ENCODE results near the gene WFDC2.
A peak's percentile ranks its signal among the peaks of the same experiment; 100 is the strongest.
"Not testable (repeated sequence)": the region's sequence is repeated elsewhere in the genome, so short reads cannot be mapped to it uniquely, and the experiment has no call there.

Gene WFDC2

GRCh38 chr20:45452238-45452637, 17.3 kb upstream of the WFDC2 start:
- DNase-seq (ENCODE audit: low spot score): no peak

GRCh38 chr20:45452772-45453691, 16.5 kb upstream of the WFDC2 start:
- no peak for DNase-seq (ENCODE audit: low spot score)

GRCh38 chr20:45456632-45457031, 12.9 kb upstream of the WFDC2 start:
- DNase-seq (ENCODE audit: low spot score): no peak

- peak; percentile 38 for DNase-seq (ENCODE audit: low spot score)
These were observed 9.9 kb upstream of the WFDC2 start for GRCh38 chr20:45459606-45460005.

DNA sequence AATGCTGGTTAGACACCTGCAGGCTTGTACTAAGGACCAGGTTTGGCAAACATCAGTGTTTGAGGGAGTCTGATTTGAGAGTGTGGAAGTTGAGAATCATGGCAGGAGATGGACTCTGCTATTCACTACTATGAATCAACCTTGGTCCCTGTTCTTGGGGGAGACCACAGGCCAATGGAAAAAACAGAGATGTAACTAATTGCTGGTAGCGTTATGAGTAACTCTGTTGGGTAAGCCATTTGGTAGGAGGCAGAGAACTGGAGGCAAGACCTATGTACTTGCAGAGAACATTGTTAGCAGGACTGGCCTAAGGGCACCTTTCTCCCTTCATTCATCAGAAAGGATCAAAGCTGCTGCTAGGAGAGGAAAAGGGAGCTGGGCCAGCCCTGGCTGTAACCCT, 8.3 kb upstream of the WFDC2 start:
- no peak for DNase-seq (ENCODE audit: low spot score)

- DNase-seq (ENCODE audit: low spot score): no peak
These were observed 6.6 kb upstream of the WFDC2 start for GRCh38 chr20:45462711-45463509.

DNA sequence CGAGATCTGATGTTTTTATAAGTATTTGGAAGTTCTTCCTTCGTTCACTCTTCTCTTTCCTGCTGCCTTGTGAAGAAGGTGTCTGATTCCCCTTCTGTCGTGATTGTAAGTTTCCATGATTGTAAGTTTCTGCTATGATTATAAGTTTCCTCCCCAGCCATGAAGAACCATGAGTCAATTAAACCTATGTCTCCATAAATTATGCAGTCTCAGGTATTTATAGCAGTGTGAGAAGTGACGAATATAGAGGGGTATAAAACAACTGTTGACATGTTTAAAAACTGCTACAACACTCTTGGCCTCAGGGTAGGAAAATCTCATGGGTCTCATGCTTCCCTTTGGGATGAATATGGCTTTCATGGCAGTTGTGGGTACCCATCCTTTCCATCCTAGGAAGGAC, 5.8 kb upstream of the WFDC2 start:
- DNase-seq (ENCODE audit: low spot score): no peak

- DNase-seq (ENCODE audit: low spot score): no peak
These were observed 3.9 kb upstream of the WFDC2 start for GRCh38 chr20:45465491-45466266.

GRCh38 chr20:45467172-45467571, 2.4 kb upstream of the WFDC2 start:
- no peak for DNase-seq (ENCODE audit: low spot score)

GRCh38 chr20:45467861-45468260, 1.7 kb upstream of the WFDC2 start:
- DNase-seq (ENCODE audit: low spot score): no peak

DNA sequence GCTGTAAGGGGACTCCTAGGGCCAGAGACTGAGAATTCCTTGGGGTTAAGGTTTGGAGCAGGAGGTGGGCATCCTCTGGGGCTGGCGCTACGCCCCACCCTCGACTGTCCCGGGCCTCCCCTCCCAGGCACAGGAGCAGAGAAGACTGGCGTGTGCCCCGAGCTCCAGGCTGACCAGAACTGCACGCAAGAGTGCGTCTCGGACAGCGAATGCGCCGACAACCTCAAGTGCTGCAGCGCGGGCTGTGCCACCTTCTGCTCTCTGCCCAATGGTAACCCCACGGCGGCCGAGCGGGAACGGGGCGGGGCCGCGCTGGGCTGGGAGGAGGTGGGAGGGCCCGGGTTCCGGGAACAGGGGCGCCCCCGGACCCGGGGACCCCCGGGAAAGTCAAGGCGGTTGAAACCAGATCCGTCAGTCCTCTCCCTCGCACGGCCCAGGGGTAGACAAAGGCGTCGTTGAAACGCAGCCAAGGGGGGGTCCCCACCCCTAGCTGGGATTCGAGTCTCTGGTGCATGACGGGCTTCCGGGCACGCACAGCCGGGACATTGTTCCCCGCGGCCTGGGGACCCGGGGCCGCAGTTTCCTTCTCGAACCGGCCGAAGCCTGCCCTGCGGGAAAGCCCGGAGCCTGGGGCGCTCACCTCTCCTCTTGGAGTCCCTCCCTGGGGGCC, 844 bp downstream of the WFDC2 start:
- DNase-seq (ENCODE audit: low spot score): peak; percentile 46

DNA sequence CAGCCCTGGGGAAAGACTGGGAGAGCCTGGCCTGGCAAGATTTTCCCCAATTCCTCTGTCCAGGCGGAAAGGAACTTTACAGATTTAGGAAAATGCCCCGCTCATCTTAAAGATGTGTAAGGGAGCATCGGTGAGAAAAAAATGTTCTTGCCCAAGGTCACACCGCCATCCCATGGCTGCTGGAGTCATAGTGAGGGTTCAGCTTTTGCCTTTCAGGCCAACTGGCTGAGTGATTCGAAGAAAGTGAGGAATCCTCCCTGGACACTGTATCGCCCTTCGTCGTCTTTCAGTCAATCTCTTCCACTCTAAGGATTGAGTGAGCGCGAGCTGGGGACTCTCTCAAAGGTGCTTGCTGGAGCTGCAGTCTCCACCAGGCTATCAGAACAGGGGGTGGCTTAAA, 1.4 kb downstream of the WFDC2 start:
- DNase-seq (ENCODE audit: low spot score): no peak

- not testable (repeated sequence) for DNase-seq (ENCODE audit: low spot score)
These were observed 2.7 kb downstream of the WFDC2 start for GRCh38 chr20:45472286-45472685.

- not testable (repeated sequence) for DNase-seq (ENCODE audit: low spot score)
These were observed 8.1 kb downstream of the WFDC2 start for GRCh38 chr20:45477530-45478148.

DNA sequence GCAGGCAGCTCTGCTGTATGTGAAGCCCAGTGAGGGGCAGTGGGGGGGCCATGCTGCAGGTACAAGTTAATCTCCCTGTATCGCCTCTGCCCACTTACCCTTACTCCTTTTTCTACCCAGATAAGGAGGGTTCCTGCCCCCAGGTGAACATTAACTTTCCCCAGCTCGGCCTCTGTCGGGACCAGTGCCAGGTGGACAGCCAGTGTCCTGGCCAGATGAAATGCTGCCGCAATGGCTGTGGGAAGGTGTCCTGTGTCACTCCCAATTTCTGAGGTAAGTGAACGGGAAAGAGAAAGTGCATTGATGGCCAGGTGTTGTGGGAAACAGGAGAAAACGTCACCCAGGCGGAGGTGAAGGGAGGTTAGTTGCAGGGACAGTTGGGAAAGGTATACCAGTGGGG, 10.3 kb downstream of the WFDC2 start:
- DNase-seq (ENCODE audit: low spot score): no peak

DNA sequence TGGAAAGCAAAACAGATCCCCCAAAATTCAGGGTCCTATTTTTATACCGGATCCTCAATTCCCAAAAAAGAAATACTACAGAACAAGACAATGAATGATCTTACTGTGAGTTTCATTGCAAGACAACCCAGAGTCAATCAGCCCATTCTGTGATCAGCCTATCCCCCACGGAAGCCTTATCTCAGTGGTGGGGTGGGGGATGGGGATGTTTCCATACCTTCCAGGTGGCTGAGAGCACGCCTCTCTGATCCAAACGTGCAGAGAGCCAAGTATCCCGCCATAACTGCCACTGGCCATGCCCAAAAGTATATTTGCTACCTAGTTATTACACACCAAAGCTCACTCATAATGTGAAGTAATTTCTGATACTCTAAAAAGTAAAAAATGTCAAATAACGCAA, 15.1 kb downstream of the WFDC2 start:
- DNase-seq (ENCODE audit: low spot score): no peak

DNA sequence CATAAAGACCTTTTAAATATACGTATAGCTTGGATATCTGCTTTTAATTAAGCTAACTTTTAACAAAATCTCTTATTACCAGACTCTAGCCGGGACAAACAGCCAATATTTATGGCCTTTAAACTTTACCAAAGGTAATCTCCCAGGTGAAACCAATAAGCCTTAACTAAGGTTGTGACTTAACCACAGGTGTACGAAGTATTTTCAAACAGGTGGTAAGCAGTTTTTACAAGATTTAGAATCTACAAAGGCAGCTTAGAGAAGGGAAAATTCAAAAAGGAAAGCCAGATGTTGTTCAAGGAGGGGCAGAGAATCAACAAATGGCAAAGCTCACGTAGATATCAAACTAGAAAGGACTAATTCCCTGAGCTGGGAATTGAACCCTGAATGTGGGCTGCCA, 15.8 kb downstream of the WFDC2 start:
- no peak for DNase-seq (ENCODE audit: low spot score)

DNA sequence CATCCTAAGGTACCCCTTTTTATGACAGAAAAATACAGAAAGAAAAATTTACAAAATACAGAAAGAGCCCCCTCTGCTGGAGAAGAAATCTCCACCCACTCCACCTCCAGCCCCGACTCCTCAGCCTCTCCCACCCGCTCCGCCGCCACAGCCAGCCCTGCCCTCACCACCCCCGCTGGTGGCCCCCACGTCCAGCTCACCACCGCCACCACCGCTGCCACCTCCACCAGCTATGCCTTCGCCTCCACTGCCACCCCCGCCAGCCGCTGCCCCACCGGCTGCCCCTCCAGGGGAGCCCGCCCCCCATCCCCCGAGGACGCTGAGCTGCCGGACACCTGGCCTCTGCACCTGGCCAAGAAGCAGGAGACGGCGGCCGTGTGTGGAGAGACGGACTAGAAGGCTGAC, 17.7 kb downstream of the WFDC2 start:
- DNase-seq (ENCODE audit: low spot score): no peak

GRCh38 chr20:45489083-45489531, 19.6 kb downstream of the WFDC2 start:
- DNase-seq (ENCODE audit: low spot score): no peak

GRCh38 chr20:45495501-45495941, 26.0 kb downstream of the WFDC2 start:
- no peak for DNase-seq (ENCODE audit: low spot score)

DNA sequence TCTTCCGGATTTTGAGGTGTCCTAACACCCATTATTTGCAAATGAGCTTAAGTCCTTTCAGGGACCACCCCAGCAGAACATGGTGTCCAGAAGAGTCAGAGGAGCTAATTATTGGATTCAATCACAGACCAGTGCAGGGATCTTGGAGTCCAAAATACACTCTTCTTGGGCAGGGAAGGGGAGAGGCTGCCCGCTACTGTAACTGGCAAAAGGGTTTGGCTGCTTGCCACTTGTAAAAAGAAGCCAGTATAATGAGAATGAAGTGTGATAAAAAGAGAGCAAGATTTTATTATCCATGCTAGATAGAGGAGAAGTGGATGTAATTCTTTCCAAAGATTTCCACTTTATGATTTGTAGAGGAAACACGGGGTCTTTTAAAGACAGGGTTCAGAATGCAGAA, 26.6 kb downstream of the WFDC2 start:
- no peak for DNase-seq (ENCODE audit: low spot score)

Data from GM03348 (cell line).